GM18498 (cell line): ENCODE data around the gene PHACTR2.
"Not testable (repeated sequence)": the region's sequence is repeated elsewhere in the genome, so short reads cannot be mapped to it uniquely, and the experiment has no call there.

Experiments
- ATAC-seq: cut with Tn5 transposase; IDR thresholded peaks from one replicate; pipeline ENCODE4 v1.9.1; 2021; ENCODE audit warnings: mild to moderate bottlenecking, moderate library complexity; ENCODE audit not compliant: unreplicated experiment

Gene PHACTR2

DNA sequence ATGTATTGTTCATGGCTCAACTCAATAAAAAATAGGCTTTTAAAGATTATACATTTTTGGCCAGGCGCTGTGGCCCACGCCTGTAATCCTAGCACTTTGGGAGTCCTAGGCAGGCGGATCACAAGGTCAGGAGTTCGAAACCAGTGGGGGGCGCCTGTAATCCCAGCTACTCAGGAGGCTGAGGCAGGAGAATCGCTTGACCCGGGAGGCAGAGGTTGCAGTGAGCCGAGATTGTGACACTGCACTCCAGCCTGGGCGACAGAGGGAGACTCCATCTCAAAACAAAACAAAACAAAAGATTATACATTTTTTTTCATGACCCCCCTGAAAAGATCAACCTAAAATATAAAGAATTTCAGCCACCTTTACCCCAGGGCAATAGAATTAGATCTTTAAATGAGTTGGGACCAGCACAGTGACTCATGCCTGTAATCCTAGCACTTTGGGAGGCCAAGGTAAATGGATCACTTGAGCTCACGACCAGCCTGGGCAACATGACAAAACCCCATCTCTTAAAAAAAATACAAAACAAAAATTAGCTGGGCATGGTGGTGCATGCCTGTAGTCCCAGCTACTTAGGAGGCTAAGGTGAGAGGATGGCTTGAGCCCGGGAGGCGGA lies 60.4 kb downstream of the PHACTR2 start:
- ATAC-seq = not testable (repeated sequence)

DNA sequence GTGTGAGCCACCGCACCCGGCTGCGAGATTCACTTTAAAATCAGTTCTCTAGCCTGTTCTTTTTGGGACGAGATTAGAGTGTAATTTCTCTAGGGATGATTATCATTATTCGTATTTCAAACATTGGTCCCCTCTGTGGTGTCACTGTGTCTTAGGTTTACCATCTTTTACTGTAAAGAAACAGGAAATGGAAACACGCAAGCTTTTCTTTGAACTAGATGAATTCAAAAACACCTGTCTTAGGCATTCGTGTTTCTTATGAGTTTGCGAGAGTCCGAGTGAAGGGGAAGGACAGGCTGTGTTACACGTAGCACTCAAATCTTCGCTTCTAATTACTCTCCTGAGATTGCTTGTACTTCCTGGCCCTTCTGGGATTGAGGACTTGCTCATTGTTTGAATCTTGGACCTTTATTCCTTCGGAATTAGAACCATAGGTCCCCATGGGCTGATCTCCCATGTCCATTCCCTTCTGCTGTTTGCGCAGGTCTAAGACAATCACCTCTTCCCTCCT lies 61.6 kb downstream of the PHACTR2 start:
- ATAC-seq = no peak

DNA sequence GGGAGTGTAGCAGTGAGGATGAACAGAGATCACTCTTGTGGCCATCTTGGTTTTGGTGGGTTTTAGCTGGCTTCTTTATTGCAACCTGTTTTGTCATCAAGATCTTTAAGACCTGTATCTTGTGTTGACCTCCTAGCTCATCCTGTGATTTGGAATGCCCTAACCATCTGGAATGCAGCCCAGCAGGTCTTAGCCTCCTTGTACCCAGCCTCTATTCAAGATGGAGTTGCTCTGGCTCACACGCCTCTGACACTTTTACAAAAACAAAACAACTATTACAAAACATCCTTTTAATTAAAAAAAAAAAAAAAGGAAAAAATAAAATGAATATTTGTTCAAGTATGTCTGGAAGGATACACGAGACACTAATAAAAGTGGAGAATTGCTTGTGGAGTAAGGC lies 62.4 kb downstream of the PHACTR2 start:
- no peak for ATAC-seq

DNA sequence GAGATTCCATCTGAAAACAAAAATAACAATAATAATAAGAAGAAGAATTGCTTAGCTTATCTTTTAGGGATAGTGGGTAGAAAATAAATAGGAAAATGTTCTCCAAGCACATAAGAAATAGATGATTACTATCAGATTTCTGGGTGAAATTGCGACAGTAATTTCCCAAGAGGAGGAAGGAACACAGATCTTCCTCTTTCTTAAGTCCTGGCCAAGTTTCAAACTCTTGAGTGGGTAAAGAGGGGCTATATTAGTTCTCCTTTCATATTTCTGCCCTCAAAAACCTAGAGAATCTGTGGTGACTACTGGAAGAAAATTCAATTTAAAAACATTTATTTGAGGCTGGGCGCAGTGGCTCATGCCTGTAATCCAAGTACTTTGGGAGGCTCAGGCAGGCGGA lies 63.7 kb downstream of the PHACTR2 start:
- no peak for ATAC-seq

DNA sequence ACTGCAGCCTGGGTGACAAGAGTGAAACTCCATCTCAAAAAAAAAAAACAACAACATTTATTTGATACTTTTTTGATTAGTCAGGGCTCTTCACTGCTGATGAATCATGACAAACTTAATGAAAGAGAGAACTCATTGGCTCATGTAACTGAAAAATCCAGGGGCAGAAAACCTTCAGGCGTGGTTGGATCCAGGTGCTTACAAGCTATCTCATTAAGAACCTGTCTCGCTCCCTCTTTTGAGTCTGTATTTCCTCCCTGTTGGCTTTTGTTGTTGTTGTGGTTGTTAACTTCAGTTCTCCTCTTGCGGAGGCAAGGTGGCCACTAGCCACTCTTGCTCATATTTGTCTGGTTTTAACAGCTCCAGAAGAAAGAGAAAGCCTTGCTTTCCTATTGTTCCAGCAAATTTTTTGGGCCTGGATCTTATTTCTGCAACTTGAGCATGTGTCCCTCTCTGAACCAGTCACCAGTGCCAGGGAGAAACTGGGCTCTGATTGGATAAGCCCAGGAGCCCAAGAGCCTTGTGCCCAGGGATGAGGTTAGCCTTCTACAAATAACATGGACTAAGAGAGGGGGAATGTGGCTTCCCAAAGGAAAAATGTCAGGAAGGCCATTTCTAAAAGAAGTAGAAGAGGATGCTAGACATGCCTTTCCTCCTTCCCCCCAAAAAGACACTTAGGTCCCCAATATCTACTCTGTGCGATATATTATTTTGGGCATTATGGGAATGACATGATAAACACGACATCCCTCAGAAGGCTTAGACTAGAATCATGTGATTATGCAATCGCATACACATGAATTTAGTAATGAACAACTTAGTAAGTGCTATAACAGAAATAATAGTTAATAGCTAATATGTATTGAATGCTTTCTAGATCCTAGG lies 64.5 kb downstream of the PHACTR2 start:
- ATAC-seq = no peak

DNA sequence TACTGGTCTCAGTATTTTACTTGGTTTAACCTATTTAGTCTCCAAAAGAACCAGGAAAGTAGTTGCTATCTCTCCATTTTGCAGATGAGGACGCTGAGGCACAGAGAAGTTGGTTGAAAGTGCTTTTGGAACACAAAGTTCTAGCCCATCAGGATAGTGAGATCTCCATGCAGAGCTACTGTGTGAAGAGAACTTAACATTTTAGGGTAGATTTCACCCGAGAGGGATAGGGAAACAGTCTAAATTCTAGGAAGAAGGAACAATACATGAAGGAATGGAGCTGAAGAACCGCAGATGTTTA lies 65.1 kb downstream of the PHACTR2 start:
- ATAC-seq = no peak

DNA sequence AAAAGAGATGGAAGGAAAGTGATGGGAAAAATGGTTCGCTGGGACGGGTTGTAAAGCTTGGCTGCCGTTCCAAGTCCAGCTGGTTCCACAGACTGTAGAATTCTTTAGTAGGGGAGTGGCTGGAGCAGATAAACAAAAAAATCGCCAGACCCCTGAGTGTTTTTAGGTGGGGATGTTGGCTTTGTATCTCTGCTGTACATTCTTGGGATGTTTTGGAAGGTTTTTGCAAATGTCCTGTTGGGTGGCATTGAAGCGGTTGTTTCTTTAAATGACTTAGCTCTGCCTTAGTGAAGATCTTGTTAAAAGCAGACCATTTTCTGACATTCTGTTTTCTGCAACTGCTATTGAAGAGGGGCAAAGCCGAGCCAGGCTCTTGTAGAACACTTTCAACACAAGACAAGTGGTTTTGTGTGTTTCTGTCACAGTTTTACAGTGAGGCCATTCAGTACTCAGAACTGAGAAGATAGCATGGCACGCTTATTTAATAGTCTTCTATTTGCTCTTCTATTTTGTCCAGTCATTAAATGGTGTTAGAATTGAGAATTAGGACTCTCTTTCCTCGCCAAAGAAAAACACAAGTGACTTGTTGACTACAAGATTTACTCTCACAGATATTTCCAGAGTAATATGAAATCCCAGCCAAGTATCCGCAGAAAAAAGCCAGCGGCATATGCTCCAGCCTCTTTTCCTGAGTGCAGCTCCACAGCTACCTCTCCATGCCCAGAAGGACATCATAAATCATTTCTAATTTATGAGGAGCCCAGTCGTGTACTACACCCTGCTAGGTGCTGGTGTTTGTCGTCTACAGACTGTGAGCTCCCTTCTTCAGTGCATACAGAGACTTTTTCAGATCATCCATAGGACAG lies 65.8 kb downstream of the PHACTR2 start:
- no peak for ATAC-seq

DNA sequence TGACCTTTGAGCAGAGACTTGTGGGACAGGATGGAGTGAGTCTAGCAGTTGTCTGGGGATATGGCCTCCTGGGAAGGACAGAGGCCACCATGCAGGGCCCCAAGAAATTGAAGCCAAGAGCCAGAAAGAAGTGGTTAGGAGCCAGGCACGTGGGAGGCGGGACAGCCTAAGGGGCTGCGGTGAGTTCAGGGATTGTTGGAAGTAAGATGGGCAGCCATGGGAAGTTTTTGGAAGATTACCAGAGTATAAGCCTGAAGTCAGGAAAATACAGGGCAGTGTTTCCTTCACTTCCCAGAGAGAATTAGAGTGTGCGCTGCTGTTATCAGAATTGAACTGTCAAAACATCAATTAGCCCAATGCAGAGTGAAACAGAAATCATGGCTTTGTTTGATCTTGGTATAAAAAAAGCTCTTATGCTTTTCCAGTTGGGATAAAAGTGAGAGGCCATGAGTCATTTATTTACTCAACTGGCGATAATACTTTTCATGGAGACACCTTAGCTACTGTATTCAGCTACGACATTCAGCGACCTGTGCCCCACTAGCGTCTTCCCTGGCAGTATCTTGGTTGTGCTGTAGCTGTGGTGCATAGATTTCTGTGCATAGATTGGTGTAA lies 66.9 kb downstream of the PHACTR2 start:
- ATAC-seq = no peak

DNA sequence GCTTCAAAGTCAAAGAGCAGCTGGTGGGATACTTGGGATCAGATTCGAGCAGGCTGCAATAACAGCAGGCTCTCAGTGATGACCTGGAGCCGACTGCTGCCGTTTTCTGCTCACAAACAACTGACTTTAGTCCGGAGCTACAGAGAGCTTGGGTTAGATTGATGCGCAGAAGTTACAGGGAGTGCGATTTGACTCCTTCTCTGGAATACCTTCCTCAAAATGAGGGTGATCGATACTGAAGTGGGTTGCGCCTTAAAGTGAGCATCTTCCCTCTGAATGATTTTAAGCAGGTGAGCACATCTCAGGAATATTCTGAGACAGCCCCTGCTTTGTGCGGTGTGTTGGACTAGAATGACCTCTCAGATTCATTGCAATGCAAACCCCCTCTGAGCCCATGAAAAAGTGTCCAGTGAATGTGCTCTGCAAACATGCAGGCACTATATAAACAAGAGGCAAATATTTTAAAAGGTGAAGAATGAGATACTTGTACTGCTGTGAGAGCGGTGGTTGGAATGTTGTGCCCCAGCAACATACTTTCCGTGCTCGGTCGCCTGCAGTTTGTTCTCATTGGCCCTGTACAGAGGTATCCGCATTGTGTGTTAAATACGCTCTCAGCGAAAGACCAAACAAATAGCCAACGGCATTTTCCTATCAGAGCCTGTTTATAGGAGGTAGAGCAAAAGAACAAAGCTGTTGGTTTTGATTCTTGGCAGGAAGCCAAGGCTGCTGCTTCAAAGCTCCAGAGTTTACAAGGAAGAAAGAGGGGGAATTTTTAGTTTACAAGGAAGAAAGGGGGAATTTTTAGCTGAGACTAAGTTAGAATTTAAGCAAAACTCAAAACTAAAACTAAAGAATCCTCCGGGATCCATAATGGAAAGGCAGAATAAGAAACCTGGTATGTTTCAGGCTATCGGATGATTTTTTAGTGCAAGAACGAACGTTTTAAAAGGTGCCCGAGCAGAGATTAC lies 67.7 kb downstream of the PHACTR2 start:
- no peak for ATAC-seq

DNA sequence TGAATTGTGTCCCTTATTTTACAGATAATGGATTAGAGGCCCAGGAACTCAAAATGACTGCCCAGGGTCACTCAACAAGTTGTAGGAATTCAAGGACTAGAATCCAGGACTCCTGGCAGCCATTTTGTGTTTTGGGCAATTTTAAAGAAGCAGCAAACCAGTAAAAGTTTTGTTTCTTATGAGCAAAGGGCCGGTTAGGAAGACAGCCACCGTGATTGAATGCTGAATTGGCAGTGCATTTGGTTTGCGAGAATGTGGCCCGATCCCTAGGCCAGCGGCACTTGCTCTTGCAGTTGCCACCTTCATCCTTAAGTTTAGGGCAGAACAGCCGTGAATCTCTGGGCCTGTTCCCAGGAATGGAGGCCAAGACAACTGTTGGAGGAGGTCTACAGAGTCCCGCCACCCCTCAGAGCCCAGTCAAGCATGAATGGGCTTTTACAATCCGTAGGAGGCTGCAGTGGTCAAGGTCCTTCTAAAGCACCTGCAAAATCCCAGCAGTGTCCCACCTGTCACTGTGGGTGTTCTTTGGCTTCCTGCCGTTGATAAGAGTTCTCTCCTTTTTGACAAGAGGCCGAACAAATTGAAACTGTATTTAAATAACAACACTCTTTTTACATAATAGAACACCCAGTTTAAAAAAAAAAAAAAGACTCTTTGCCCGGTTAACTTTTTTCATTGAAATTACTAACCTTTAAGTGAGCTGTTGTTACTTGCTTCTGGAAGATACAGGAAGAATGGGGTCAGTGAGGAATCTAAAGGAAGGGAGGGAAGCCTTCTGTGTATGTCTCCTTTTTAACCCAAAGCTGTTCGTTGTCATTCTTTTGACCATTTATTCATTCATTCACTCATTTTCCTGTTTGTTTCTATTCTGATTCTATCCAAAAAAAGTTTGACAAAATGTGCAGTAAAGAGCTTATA lies 68.7 kb downstream of the PHACTR2 start:
- ATAC-seq = no peak

DNA sequence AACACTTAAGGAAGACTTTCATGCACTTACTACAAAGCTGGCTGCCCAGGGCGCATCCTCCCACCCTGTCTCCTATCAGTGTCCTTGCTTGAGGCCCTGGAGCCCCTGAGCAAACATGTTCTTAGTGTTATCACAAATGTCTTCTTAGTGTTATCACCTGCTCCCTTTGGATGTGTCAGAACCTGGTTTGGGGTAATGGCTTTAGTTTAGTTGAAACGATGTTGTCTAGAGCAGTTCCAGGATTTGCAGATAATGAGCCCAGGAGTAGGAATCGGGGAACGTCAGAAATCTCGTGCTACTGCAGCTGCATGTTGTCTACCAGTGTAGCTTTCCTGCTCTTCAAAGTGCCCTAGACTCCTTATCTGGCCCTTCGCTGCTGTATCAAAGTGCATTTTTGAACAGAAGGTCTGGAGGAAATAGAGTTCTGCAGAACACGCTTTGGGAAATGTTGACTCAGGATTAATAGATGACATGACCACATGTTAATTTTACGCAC lies 69.6 kb downstream of the PHACTR2 start:
- ATAC-seq = no peak

DNA sequence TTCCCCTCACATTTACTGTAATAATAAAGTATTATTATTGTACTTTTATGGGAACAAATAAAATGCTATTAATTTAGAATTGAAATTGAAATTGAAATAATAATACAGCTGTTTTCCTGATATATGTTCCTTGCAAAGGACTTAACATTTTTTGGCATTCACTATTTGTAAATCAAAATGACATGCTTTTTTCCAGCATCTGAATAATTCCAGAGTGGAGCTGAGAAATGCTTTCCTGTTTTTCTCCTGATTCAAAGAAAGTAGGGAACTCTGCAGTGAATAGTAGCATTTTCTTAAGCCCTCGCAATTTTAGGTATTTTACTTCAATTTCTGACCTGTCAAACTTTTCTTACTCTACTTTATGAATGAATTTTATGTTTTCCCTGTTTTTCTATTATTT lies 72.1 kb downstream of the PHACTR2 start:
- ATAC-seq = no peak

DNA sequence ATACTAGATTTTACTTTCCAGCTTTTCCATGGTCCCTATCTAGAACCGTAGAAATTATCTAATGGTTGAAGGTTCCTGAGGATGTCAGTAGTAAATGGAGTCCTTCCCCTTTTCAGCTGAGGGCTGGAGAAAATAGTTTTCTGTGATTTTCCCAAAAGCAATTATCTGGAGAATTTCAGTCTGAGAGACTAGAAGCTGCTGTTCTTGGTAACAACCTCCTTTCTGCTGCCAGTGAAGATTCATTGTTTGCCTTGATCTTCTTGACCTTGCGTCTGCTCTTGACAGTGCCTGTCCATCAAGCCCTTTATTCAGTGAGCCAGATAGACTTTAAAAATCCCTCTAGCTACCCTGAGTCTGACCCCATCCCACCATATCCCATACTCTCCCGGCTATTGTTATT lies 73.1 kb downstream of the PHACTR2 start:
- ATAC-seq = no peak

DNA sequence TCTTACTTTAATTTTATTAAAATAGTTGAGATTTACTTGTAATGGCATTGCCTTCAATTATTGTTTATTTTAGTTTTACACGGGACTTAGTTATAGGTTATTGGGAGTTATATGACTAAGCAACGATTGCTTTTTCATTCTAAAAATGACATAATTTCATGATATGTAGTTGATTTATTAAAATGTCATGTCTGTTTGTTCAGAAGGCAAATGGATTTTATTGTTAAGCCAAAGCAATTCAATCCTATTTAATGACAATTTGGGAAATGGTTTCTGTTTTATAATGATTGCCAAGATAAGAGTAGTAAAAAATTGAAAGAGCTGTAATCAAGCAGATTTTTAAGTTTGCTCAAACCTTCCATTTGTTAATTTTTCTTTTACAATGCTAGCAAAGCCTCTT lies 74.7 kb downstream of the PHACTR2 start:
- no peak for ATAC-seq

DNA sequence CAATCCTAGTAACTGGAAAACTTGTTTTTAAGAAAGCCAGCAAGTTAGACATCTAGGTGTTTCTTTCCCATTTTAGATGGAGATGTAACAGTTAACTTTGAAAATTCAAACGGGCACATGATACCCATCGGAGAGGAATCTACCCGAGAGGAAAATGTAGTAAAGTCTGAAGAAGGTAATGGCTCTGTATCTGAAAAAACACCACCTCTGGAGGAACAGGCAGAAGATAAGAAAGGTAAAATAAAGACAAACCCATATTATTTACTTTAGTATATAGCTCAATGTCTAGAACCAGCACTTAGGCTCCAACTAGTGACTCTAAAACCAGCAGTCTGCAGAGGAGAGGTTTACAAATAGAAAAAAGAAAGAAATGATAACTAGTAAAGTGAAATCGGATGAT lies 75.9 kb downstream of the PHACTR2 start:
- ATAC-seq = no peak

DNA sequence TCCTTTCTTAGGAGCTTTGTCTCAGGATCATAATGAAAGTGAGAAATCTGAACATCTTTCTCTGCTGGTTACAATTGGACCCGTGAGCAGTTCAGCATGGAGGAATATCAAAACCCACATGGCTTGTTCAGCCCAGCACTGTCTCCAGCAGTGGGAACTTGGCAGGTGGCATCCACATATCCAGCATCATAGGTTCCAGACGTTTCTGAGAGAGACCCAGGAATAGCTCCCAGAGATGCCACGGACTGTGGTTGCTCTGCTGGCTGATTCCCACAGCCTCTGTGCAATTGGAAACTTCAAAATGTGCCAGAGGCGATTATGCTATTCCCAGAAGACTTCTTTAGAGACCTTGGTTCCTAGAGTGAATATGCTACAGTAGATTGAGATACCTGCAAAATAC lies 76.4 kb downstream of the PHACTR2 start:
- no peak for ATAC-seq

DNA sequence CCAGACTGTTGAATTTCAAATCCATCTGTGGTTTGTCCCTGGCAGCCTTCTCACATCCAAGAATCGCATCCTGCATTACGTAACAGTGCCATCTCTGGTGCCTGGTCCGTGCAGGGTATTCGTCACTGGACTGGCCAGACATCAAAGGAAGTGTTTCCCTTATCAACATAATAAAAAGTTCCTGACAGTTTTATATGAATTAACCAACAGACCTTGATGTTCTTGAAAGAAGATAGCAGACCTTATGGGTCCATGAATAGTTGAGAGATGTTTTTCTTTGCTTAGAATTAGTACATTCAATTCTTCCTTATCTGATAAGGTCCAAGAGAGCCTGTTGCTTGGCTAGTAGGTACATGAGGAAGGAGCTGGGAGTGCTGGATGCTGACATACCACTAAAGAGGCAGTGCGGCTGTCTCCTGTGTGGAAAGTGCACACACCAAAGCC lies 77.6 kb downstream of the PHACTR2 start:
- ATAC-seq = no peak

DNA sequence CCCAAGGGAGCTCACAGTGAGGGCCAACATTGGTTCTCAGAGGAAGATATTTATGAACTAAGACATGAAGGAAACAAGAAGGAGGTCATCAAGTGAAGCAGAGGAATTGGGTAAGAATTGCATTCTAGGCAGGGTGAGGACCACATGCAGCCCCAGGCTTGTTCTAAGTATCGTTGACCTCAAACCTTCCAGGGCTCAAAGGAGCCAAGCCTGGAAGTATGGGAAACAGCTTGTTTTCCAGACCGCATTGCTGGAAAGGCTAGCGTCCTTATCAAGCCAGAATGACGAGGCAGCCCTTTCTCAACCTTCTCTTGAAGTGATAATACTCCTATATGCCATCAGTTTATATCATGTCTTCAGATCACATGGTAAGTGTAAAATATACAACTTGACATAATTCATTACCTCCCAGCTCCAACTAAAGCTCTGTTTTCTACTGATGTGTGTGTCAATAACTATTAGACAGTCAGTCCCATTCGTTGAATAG lies 79.6 kb downstream of the PHACTR2 start:
- no peak for ATAC-seq

DNA sequence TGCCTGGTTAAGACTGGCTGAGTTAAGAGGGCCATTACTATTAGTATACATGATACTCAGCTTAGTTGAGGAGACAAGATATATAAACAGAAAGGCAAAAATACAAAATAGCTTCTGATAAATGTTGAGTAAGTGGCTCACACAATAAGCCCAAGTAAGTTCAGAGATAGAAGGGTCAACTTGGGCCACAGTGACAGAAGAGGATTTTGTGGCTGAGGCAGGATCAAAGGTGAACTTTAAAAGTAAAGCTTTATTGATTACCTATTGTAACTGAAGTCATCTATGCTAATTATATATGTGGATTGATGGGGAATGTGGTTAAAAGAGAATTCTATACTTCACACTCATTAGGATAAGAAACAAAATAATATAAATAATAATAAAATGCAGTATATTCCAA lies 80.8 kb downstream of the PHACTR2 start:
- no peak for ATAC-seq
